WTC11 (cell line): ENCODE results near the gene TBC1D14. TPM values are rescaled to one million over a fixed set of nuclear protein-coding genes. Genes with fewer than 3 reads are reported as not detected.

Experiments
- ATAC-seq: fragments of 200-7000 bp; cut with Tn5 transposase; 2 replicates; pipeline ENCODE4 v1.10.0; 2021; ENCODE audit warnings: mild to moderate bottlenecking, moderate library complexity
- CTCF ChIA-PET: fragments of 300-600 bp; sonication (Branson Sonifier 250); formaldehyde crosslinking; loops from one replicate; lab custom pipeline; 2021; ENCODE audit warnings: antibody characterized with exemption; lab: Charles Lee
- POLR2A ChIA-PET: fragments of 350-600 bp; sonication (Branson Sonifier 250); formaldehyde crosslinking; loops from one replicate; lab custom pipeline; 2021; ENCODE audit warnings: antibody characterized with exemption; lab: Charles Lee
- DNase-seq: peaks from one replicate; pipeline ENCODE4 v3.0.0; 2021; ENCODE audit warnings: low spot score
- H3K27ac Mint-ChIP-seq: 2 replicates; pipeline ENCODE4 v1.8.0; 2021; ENCODE audit warnings: mixed read lengths
- H3K27me3 Mint-ChIP-seq: 2 replicates; pipeline ENCODE4 v1.8.0; 2021; ENCODE audit warnings: low read depth, mild to moderate bottlenecking, moderate library complexity, mixed read lengths
- H3K36me3 Mint-ChIP-seq: 2 replicates; pipeline ENCODE4 v1.8.0; 2021; ENCODE audit warnings: mixed read lengths
- H3K4me1 Mint-ChIP-seq: 2 replicates; pipeline ENCODE4 v1.8.0; 2022; ENCODE audit warnings: mixed read lengths
- H3K4me3 Mint-ChIP-seq: 2 replicates; pipeline ENCODE4 v1.8.0; 2021; ENCODE audit warnings: mild to moderate bottlenecking, moderate library complexity, mixed read lengths
- H3K9me3 Mint-ChIP-seq: 2 replicates; pipeline ENCODE4 v1.8.0; 2021; ENCODE audit warnings: mixed read lengths
- E2F1 ChIP-seq: sonication (generic); formaldehyde crosslinking; IDR thresholded peaks from 2 replicates; pipeline ENCODE4 v1.8.0; 2022; ENCODE audit warnings: mild to moderate bottlenecking, missing genetic modification reagents
- FOXJ3 ChIP-seq: sonication (generic); formaldehyde crosslinking; IDR thresholded peaks from 2 replicates; pipeline ENCODE4 v1.9.0; 2021; ENCODE audit warnings: missing genetic modification reagents, mild to moderate bottlenecking, borderline replicate concordance
- FOXP1 ChIP-seq: sonication (generic); formaldehyde crosslinking; IDR thresholded peaks from 2 replicates; pipeline ENCODE4 v1.8.0; 2022; ENCODE audit warnings: missing genetic modification reagents, mild to moderate bottlenecking, moderate library complexity, borderline replicate concordance
- GTF2I ChIP-seq: fragments of 250-450 bp; sonication (Bioruptor Pico); conservative IDR thresholded peaks from 2 replicates; pipeline ENCODE4 v1.4.0; 2021; ENCODE audit warnings: mild to moderate bottlenecking
- HMGXB4 ChIP-seq: sonication (generic); formaldehyde crosslinking; IDR thresholded peaks from 2 replicates; pipeline ENCODE4 v1.8.1; 2023; ENCODE audit warnings: mild to moderate bottlenecking, moderate library complexity, missing genetic modification reagents
- KAT7 ChIP-seq: sonication (generic); formaldehyde crosslinking; IDR thresholded peaks from 2 replicates; pipeline ENCODE4 v1.8.1; 2023; ENCODE audit warnings: missing genetic modification reagents, mild to moderate bottlenecking, borderline replicate concordance
- MLX ChIP-seq: sonication (generic); formaldehyde crosslinking; IDR thresholded peaks from 2 replicates; pipeline ENCODE4 v1.8.1; 2023; ENCODE audit warnings: mild to moderate bottlenecking, missing genetic modification reagents, moderate library complexity
- NFE2L1 ChIP-seq: sonication (generic); formaldehyde crosslinking; IDR thresholded peaks from 2 replicates; pipeline ENCODE4 v1.8.1; 2023; ENCODE audit warnings: missing genetic modification reagents
- NFYB ChIP-seq: sonication (generic); formaldehyde crosslinking; conservative IDR thresholded peaks from 2 replicates; pipeline ENCODE4 v1.8.0; 2022; ENCODE audit warnings: low read depth, missing genetic modification reagents
- OVOL2 ChIP-seq: fragments of 250-450 bp; sonication (Bioruptor Pico); IDR thresholded peaks from 2 replicates; pipeline ENCODE4 v1.9.0; 2021; ENCODE audit warnings: mild to moderate bottlenecking, borderline replicate concordance
- SOX15 ChIP-seq: fragments of 250-450 bp; sonication (Bioruptor Pico); IDR thresholded peaks from 2 replicates; pipeline ENCODE4 v1.9.0; 2021; ENCODE audit warnings: mild to moderate bottlenecking
- SP1 ChIP-seq: sonication (generic); formaldehyde crosslinking; conservative IDR thresholded peaks from 2 replicates; pipeline ENCODE4 v1.8.1; 2022; ENCODE audit warnings: missing genetic modification reagents
- USF2 ChIP-seq: sonication (generic); formaldehyde crosslinking; IDR thresholded peaks from 2 replicates; pipeline ENCODE4 v1.8.1; 2023; ENCODE audit warnings: mild to moderate bottlenecking, missing genetic modification reagents, moderate library complexity
- ZBTB43 ChIP-seq: sonication (generic); formaldehyde crosslinking; IDR thresholded peaks from 2 replicates; pipeline ENCODE4 v1.8.1; 2023; ENCODE audit warnings: mild to moderate bottlenecking, missing genetic modification reagents
- ZNF281 ChIP-seq: sonication (generic); formaldehyde crosslinking; IDR thresholded peaks from 2 replicates; pipeline ENCODE4 v1.8.0; 2023; ENCODE audit warnings: mild to moderate bottlenecking, missing genetic modification reagents
- total RNA-seq: library from RNA; stranded (reverse); gene quantifications from 3 replicates; pipeline ENCODE4 v1.2.3, GENCODE V29; 2021

TBC1D14 gene
- total RNA-seq, 1 experiment from 2014 or later = 45.1 TPM

GRCh38 chr4:6898763-6899162 lies 10.9 kb upstream of the TBC1D14 start:
- TF ChIP-seq E2F1 (CRISPR knock-in tag) = no peak
- TF ChIP-seq HMGXB4 (CRISPR knock-in tag) = no peak
- no peak for TF ChIP-seq GTF2I
- TF ChIP-seq ZNF281 (CRISPR knock-in tag) = no peak
- DNase-seq = no peak
- H3K4me3 Mint-ChIP-seq = no peak overlapping the region
- H3K27me3 Mint-ChIP-seq = no peaks in the 10 kb centered on the region
- H3K4me1 Mint-ChIP-seq = no peaks in the 10 kb centered on the region
- POLR2A ChIA-PET = no interaction called here
- H3K36me3 Mint-ChIP-seq = no peaks in the 10 kb centered on the region
- H3K27ac Mint-ChIP-seq = no peak overlapping the region
- no peak for ATAC-seq
- H3K9me3 Mint-ChIP-seq = peaks cover 2% of the 10 kb centered on the region; the same call in 1 of the 2 replicates
- CTCF ChIA-PET = interaction anchor here (0.6 to 2.6 kb wide), 2 partner anchors 25 to 75 kb away, joined by 3 to 13 read pairs; no protein-coding TSS in a partner anchor

- ChIA-PET POLR2A (no interaction called here), CTCF (interaction anchor here (1.5 to 2.6 kb wide), 3 partner anchors 27 to 182 kb away, joined by 4 to 13 read pairs (median 5); no protein-coding TSS in a partner anchor)
- Mint-ChIP-seq H3K4me1 (no peaks in the 10 kb centered on the region), H3K9me3 (peaks cover 2% of the 10 kb centered on the region; the same call in 1 of the 2 replicates), H3K27me3 (no peaks in the 10 kb centered on the region), H3K4me3 (no peak overlapping the region), H3K27ac (no peak overlapping the region), H3K36me3 (no peaks in the 10 kb centered on the region)
- no peak for TF ChIP-seq OVOL2 (CRISPR knock-in tag)
- no peak for TF ChIP-seq SOX15 (CRISPR knock-in tag)
- no peak for TF ChIP-seq KAT7
- TF ChIP-seq FOXP1 (CRISPR knock-in tag) = no peak
- TF ChIP-seq ZBTB43 (CRISPR knock-in tag) = no peak
- TF ChIP-seq SP1 (CRISPR knock-in tag) = no peak
- TF ChIP-seq HMGXB4 (CRISPR knock-in tag) = no peak
- no peak for TF ChIP-seq NFE2L1 (CRISPR knock-in tag)
- TF ChIP-seq NFYB (CRISPR knock-in tag) = no peak
- TF ChIP-seq USF2 = no peak
- no peak for TF ChIP-seq MLX
- no peak for TF ChIP-seq FOXJ3
- ATAC-seq = no peak
- DNase-seq = no peak
These were observed 9.3 kb upstream of the TBC1D14 start for GRCh38 chr4:6900181-6900812.
